Measurements from ENCODE around the gene KIFC3.

DNA sequence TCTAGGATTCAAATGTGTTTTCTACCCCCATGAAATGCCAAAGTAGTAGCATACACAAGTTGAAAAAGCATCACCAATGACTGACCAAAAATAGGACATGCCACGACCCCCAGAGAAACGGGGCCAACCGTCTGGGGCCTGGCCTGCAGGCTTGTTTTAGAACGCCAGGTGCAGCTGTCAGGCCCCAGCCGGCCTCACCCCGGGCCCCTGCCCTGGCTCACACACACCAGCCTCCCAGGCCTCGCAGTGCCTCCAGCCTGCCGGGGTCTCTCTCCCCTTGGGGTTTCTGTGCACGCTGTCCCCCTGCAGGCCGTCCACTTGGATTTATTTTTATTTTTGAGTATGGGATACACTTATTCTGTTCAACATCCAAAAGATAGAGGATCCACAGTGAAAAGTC lies 58.8 kb downstream of the KIFC3 start:
- TF ChIP-seq, protein P1, sequence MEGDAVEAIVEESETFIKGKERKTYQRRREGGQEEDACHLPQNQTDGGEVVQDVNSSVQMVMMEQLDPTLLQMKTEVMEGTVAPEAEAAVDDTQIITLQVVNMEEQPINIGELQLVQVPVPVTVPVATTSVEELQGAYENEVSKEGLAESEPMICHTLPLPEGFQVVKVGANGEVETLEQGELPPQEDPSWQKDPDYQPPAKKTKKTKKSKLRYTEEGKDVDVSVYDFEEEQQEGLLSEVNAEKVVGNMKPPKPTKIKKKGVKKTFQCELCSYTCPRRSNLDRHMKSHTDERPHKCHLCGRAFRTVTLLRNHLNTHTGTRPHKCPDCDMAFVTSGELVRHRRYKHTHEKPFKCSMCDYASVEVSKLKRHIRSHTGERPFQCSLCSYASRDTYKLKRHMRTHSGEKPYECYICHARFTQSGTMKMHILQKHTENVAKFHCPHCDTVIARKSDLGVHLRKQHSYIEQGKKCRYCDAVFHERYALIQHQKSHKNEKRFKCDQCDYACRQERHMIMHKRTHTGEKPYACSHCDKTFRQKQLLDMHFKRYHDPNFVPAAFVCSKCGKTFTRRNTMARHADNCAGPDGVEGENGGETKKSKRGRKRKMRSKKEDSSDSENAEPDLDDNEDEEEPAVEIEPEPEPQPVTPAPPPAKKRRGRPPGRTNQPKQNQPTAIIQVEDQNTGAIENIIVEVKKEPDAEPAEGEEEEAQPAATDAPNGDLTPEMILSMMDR (IDR thresholded peaks at IDR 0.05): no peak
- TF ChIP-seq POLR2A (IDR thresholded peaks at IDR 0.05): no peak

Measured in breast epithelium (tissue), 3 donors.